Caco-2 (cell line): Measurements from ENCODE around the gene MLPH. TPM values are rescaled to one million over a fixed set of nuclear protein-coding genes. Genes with fewer than 3 reads are reported as not detected.

ENCODE experiments used
- BruUV-seq: library from RNA; stranded (reverse); fragments of 400-500 nt; replicated peaks from 2 replicates; lab custom pipeline; 2021; lab: Mats Ljungman, UMichigan
- CTCF ChIA-PET: fragments of 300-600 bp; sonication (Branson Sonifier 250); formaldehyde crosslinking; loops from one replicate; lab custom pipeline; 2022; ENCODE audit warnings: antibody characterized with exemption; lab: Charles Lee
- POLR2A ChIA-PET: fragments of 300-600 bp; sonication (Branson Sonifier 250); formaldehyde crosslinking; loops from one replicate; lab custom pipeline; 2022; ENCODE audit warnings: antibody characterized with exemption; lab: Charles Lee
- DNase-seq, 2 experiments: peaks; one replicate each; pipeline versions ENCODE4 v3.0.0 to v3.0.0-alpha.2; 2020 to 2022
- H3K27me3 ChIP-seq: replicated peaks from 2 replicates; pipeline ENCODE4 v1.6.0; 2011; ENCODE audit warnings: low read length; ENCODE audit not compliant: control insufficient read depth, insufficient read depth
- H3K36me3 ChIP-seq: 2 replicates; pipeline ENCODE4 v1.5.1; 2011; ENCODE audit warnings: low read length; ENCODE audit not compliant: control insufficient read depth, insufficient read depth
- H3K4me1 ChIP-seq: fragments of 250-450 bp; sonication (Bioruptor Pico); 2 replicates; pipeline ENCODE4 v1.5.1; 2020; ENCODE audit warnings: mild to moderate bottlenecking
- H3K4me3 ChIP-seq: 2 replicates; pipeline ENCODE4 v1.5.1; 2011; ENCODE audit warnings: low read depth, mild to moderate bottlenecking, control low read depth, low read length
- H3K9me3 ChIP-seq: fragments of 250-450 bp; sonication (Bioruptor Pico); 2 replicates; pipeline ENCODE4 v1.5.1; 2020; ENCODE audit warnings: mild to moderate bottlenecking, moderate library complexity
- H3K27ac Mint-ChIP-seq: one replicate; pipeline ENCODE4 v1.8.0; 2022; ENCODE audit warnings: mixed read lengths; ENCODE audit not compliant: unreplicated experiment
- H3K27me3 Mint-ChIP-seq: one replicate; pipeline ENCODE4 v1.8.0; 2022; ENCODE audit warnings: mixed read lengths; ENCODE audit not compliant: insufficient read depth, unreplicated experiment
- H3K36me3 Mint-ChIP-seq: one replicate; pipeline ENCODE4 v1.8.0; 2022; ENCODE audit warnings: mild to moderate bottlenecking, mixed read lengths; ENCODE audit not compliant: insufficient read depth, unreplicated experiment
- H3K4me1 Mint-ChIP-seq: one replicate; pipeline ENCODE4 v1.8.0; 2022; ENCODE audit warnings: low read depth, mixed read lengths; ENCODE audit not compliant: unreplicated experiment
- H3K4me3 Mint-ChIP-seq: one replicate; pipeline ENCODE4 v1.8.0; 2022; ENCODE audit warnings: mild to moderate bottlenecking, moderate library complexity, mixed read lengths; ENCODE audit not compliant: unreplicated experiment
- H3K9me3 Mint-ChIP-seq: one replicate; pipeline ENCODE4 v1.8.0; 2022; ENCODE audit warnings: mixed read lengths; ENCODE audit not compliant: unreplicated experiment
- CTCF ChIP-seq, 2 experiments: fragments of 200-600 bp in 1 of 2; IDR thresholded peaks; 1 replicate in 1 of 2; 2 replicates in 1 of 2; pipeline versions ENCODE4 v1.5.1 to v1.8.0; 2011 to 2022; ENCODE audit warnings: antibody characterized with exemption in 1 of 2, control low read depth in 1 of 2, inconsistent platforms in 1 of 2, low read depth in 1 of 2, low read length in 1 of 2, mild to moderate bottlenecking in 1 of 2, moderate library complexity in 1 of 2; ENCODE audit not compliant: insufficient read depth in 1 of 2, severe bottlenecking in 1 of 2, unreplicated experiment in 1 of 2
- intact Hi-C: fragments of 100-400 bp; cut with micrococcal nuclease; formaldehyde crosslinking; loops from one replicate; pipeline ENCODE4 v1.10.0; 2022; ENCODE audit not compliant: unreplicated experiment
- total RNA-seq: library from RNA; stranded (reverse); gene quantifications from 2 replicates; pipeline ENCODE4 v1.2.3, GENCODE V29; 2022

The MLPH gene
- total RNA-seq, 1 experiment from 2014 or later, result not detected

- BruUV-seq, result no TSS peak
- Histone ChIP-seq H3K9me3 (no peaks in the 10 kb centered on the region), H3K4me1 (no peaks in the 10 kb centered on the region), H3K27me3 (no peaks in the 10 kb centered on the region), H3K4me3 (no peak overlapping the region), H3K36me3 (no peaks in the 10 kb centered on the region)
- Mint-ChIP-seq H3K4me3 (no peak overlapping the region), H3K27ac (no peak overlapping the region), H3K27me3 (no peaks in the 10 kb centered on the region), H3K36me3 (peaks cover 6% of the 10 kb centered on the region), H3K4me1 (no peaks in the 10 kb centered on the region), H3K9me3 (no peaks in the 10 kb centered on the region)
- no peak for TF ChIP-seq CTCF (IDR thresholded peaks at IDR 0.05; ENCODE audit: insufficient read depth in 1 of 2, low read depth in 1 of 2, low read length in 1 of 2, severe bottlenecking in 1 of 2, unreplicated experiment in 1 of 2)
- DNase-seq, result no peak
- POLR2A ChIA-PET, result no interaction called here
- intact Hi-C loops, result no loop called here
- CTCF ChIA-PET, result no interaction called here
These were observed 70.0 kb downstream of the MLPH start for GRCh38 chr2:237556773-237557632.

DNA sequence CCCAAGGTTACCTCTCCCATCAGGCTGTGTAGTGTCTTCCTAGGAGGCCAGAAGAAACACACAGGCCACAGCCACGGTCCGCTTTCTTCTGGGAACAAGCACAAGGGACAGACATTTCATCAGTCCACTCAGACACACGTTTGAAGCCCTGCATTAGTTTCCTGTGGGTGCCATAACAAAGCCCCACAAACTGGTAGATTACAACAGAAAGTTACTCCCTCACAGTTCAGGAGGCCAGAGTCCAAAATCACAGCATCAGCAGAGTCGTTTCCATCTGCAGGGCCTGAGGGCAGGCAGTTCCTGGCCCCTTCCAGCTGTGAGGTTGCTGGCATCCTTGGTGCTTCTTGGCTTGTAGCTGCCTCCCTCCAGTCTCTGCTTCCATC is 70.6 kb downstream of the MLPH start:
- DNase-seq, result no peak
- POLR2A ChIA-PET, result no interaction called here
- Histone ChIP-seq H3K9me3 (no peaks in the 10 kb centered on the region), H3K4me1 (no peaks in the 10 kb centered on the region), H3K27me3 (no peaks in the 10 kb centered on the region), H3K36me3 (no peaks in the 10 kb centered on the region), H3K4me3 (no peak overlapping the region)
- Mint-ChIP-seq H3K27me3 (no peaks in the 10 kb centered on the region), H3K9me3 (no peaks in the 10 kb centered on the region), H3K36me3 (peaks cover 6% of the 10 kb centered on the region), H3K4me3 (no peak overlapping the region), H3K27ac (no peak overlapping the region), H3K4me1 (no peaks in the 10 kb centered on the region)
- TF ChIP-seq CTCF (IDR thresholded peaks at IDR 0.05; ENCODE audit: insufficient read depth in 1 of 2, low read depth in 1 of 2, low read length in 1 of 2, severe bottlenecking in 1 of 2, unreplicated experiment in 1 of 2), result no peak
- no TSS peak for BruUV-seq
- CTCF ChIA-PET, result no interaction called here
- intact Hi-C loops, result no loop called here

GRCh38 chr2:237558961-237559641 is 72.0 kb downstream of the MLPH start:
- no TSS peak for BruUV-seq
- no peak for DNase-seq
- ChIA-PET CTCF (no interaction called here), POLR2A (no interaction called here)
- H3K27me3 Mint-ChIP-seq, result no peaks in the 10 kb centered on the region
- Histone ChIP-seq H3K9me3 (no peaks in the 10 kb centered on the region), H3K36me3 (no peaks in the 10 kb centered on the region), H3K4me3 (no peak overlapping the region), H3K27me3 (no peaks in the 10 kb centered on the region), H3K4me1 (no peaks in the 10 kb centered on the region)
- TF ChIP-seq CTCF (IDR thresholded peaks at IDR 0.05; ENCODE audit: insufficient read depth in 1 of 2, low read depth in 1 of 2, low read length in 1 of 2, severe bottlenecking in 1 of 2, unreplicated experiment in 1 of 2), result no peak
- no peaks in the 10 kb centered on the region for H3K4me1 Mint-ChIP-seq
- H3K9me3 Mint-ChIP-seq, result no peaks in the 10 kb centered on the region
- intact Hi-C loops, result no loop called here
- peaks cover 6% of the 10 kb centered on the region for H3K36me3 Mint-ChIP-seq
- H3K4me3 Mint-ChIP-seq, result no peak overlapping the region
- H3K27ac Mint-ChIP-seq, result no peak overlapping the region
